Liver (tissue), 9 donors: ENCODE data around the gene SYK. TPM values are rescaled to one million over a fixed set of nuclear protein-coding genes. Genes with fewer than 3 reads are reported as not detected.

Experiments used
- DNase-seq: peaks from one replicate; pipeline ENCODE4 v3.0.0-alpha.2; 2017; ENCODE audit warnings: low spot score
- H3K27ac ChIP-seq, 2 donors: one replicate each; pipeline ENCODE4 v1.7.0; 2013; ENCODE audit warnings: inconsistent platforms in 2 of 2, low read length in 2 of 2, control low read depth in 1 of 2, low read depth in 1 of 2, mild to moderate bottlenecking in 1 of 2
- H3K27me3 ChIP-seq, 4 donors: one replicate each; pipeline versions ENCODE4 v1.6.1 to v1.7.0; 2013; ENCODE audit warnings: low read length in 3 of 4, inconsistent platforms in 1 of 4, mild to moderate bottlenecking in 1 of 4, moderate library complexity in 1 of 4; ENCODE audit not compliant: control insufficient read depth in 4 of 4, insufficient read depth in 4 of 4
- H3K36me3 ChIP-seq, 4 donors: one replicate each; pipeline versions ENCODE4 v1.6.1 to v1.7.0; 2013; ENCODE audit warnings: low read length in 3 of 4, mild to moderate bottlenecking in 3 of 4, low read depth in 1 of 4, moderate library complexity in 1 of 4; ENCODE audit not compliant: control insufficient read depth in 4 of 4, insufficient read depth in 3 of 4
- H3K4me1 ChIP-seq, 4 donors: one replicate each; pipeline versions ENCODE4 v1.6.1 to v1.7.0; 2013; ENCODE audit warnings: low read length in 3 of 4, mild to moderate bottlenecking in 3 of 4, moderate library complexity in 1 of 4; ENCODE audit not compliant: control insufficient read depth in 4 of 4, insufficient read depth in 4 of 4
- H3K4me3 ChIP-seq, 3 donors: one replicate each; pipeline versions ENCODE4 v1.6.1 to v1.7.0; 2013; ENCODE audit warnings: low read length in 3 of 3, control low read depth in 1 of 3, low read depth in 1 of 3, mild to moderate bottlenecking in 1 of 3
- H3K9ac ChIP-seq, 2 donors: one replicate each; pipeline ENCODE4 v1.7.0; 2013; ENCODE audit warnings: low read length in 2 of 2, mild to moderate bottlenecking in 2 of 2, moderate library complexity in 2 of 2, control low read depth in 1 of 2, low read depth in 1 of 2
- H3K9me3 ChIP-seq, 4 donors: one replicate each; pipeline versions ENCODE4 v1.6.1 to v1.7.0; 2013; ENCODE audit warnings: low read length in 3 of 4; ENCODE audit not compliant: control insufficient read depth in 4 of 4
- ATF3 ChIP-seq: IDR thresholded peaks from 2 replicates; pipeline ENCODE4 v1.6.1; 2016; ENCODE audit warnings: antibody characterized with exemption
- EGR1 ChIP-seq, 2 donors: IDR thresholded peaks; 2 replicates each; pipeline ENCODE4 v1.6.1; 2016 to 2018; ENCODE audit warnings: antibody characterized with exemption in 2 of 2, low read depth in 2 of 2
- FOXA1 ChIP-seq: IDR thresholded peaks from 2 replicates; pipeline ENCODE4 v1.6.1; 2016; ENCODE audit warnings: antibody characterized with exemption
- FOXA2 ChIP-seq: IDR thresholded peaks from 2 replicates; pipeline ENCODE4 v1.6.1; 2016; ENCODE audit warnings: antibody characterized with exemption
- GABPA ChIP-seq, 2 donors: IDR thresholded peaks in 1 of 2; conservative IDR thresholded peaks in 1 of 2; 2 replicates each; pipeline ENCODE4 v1.6.1; 2016; ENCODE audit warnings: antibody characterized with exemption in 2 of 2, mild to moderate bottlenecking in 1 of 2, moderate library complexity in 1 of 2
- HNF4A ChIP-seq, 2 donors: conservative IDR thresholded peaks; 2 replicates each; pipeline ENCODE4 v1.6.1; 2016; ENCODE audit warnings: antibody characterized with exemption in 2 of 2, mild to moderate bottlenecking in 2 of 2
- HNF4G ChIP-seq: IDR thresholded peaks from 2 replicates; pipeline ENCODE4 v1.6.1; 2016; ENCODE audit warnings: antibody characterized with exemption
- JUND ChIP-seq, 2 donors: IDR thresholded peaks; 2 replicates each; pipeline ENCODE4 v1.6.1; 2016; ENCODE audit warnings: antibody characterized with exemption in 2 of 2
- NR2F2 ChIP-seq: IDR thresholded peaks from 2 replicates; pipeline ENCODE4 v1.6.1; 2016; ENCODE audit warnings: antibody characterized with exemption
- RAD21 ChIP-seq, 2 donors: IDR thresholded peaks; 2 replicates each; pipeline ENCODE4 v1.6.1; 2016; ENCODE audit warnings: antibody characterized with exemption in 2 of 2, mild to moderate bottlenecking in 2 of 2
- RXRA ChIP-seq, 2 donors: IDR thresholded peaks; 2 replicates each; pipeline ENCODE4 v1.6.1; 2017 to 2018; ENCODE audit warnings: antibody characterized with exemption in 2 of 2, mild to moderate bottlenecking in 1 of 2
- SP1 ChIP-seq: IDR thresholded peaks from 2 replicates; pipeline ENCODE4 v1.6.1; 2018; ENCODE audit warnings: antibody characterized with exemption, mild to moderate bottlenecking
- TAF1 ChIP-seq: conservative IDR thresholded peaks from 2 replicates; pipeline ENCODE4 v1.6.1; 2016; ENCODE audit warnings: antibody characterized with exemption, mild to moderate bottlenecking
- YY1 ChIP-seq: IDR thresholded peaks from 2 replicates; pipeline ENCODE4 v1.6.1; 2016; ENCODE audit warnings: antibody characterized with exemption, mild to moderate bottlenecking
- WGBS: extraction: QIAGEN DNeasy Blood & Tissue Kit; methylation state at CpG from one replicate; pipeline ENCODE4 v1.1.7; 2013; 5-methylcytosine and 5-hydroxymethylcytosine counted together
- polyA plus RNA-seq, 2 donors: library from polyadenylated mRNA; stranded (reverse) in 1 of 2; unstranded in 1 of 2; fragments of 200-250 nt in 1 of 2; fragments of >200 nt in 1 of 2; fragmentation: Nextera tagmentation in 1 of 2; extraction: Ambion mirVana in 1 of 2; gene quantifications; one replicate each; pipeline versions ENCODE4 v1.2.1 to v1.2.3, GENCODE V29; 2013 to 2015
- total RNA-seq, 2 donors: library from RNA; depleted of rRNA; stranded (reverse); fragments of >200 nt; gene quantifications; one replicate each; pipeline ENCODE4 v1.2.3, GENCODE V29; 2014
- TF ChIP-seq, protein P1 (sequence below): IDR thresholded peaks from 2 replicates; pipeline ENCODE4 v1.6.1; 2016; ENCODE audit warnings: antibody characterized with exemption
- TF ChIP-seq, protein P2 (sequence below): IDR thresholded peaks from 2 replicates; pipeline ENCODE4 v1.6.1; 2016; ENCODE audit warnings: antibody characterized with exemption
- TF ChIP-seq, protein P3 (sequence below): fragments of 150-350 bp; IDR thresholded peaks from 2 replicates; pipeline ENCODE4 v1.5.1; 2017; ENCODE audit warnings: improper control_type of control experiment, low read depth, low read length; ENCODE audit not compliant: missing input control
- TF ChIP-seq, protein P4 (sequence below): IDR thresholded peaks from 2 replicates; pipeline ENCODE4 v1.6.1; 2016; ENCODE audit warnings: antibody characterized with exemption, mild to moderate bottlenecking
- donor health status: healthy.
- donor health status: healthy.
- donor health status: healthy.
- donor health status: healthy.
- donor health status: healthy.

The SYK gene
- total and polyA plus RNA-seq, 4 donors, result 2.0 to 15.4 (median 4.1) TPM

GRCh38 chr9:90872835-90873294, 71.2 kb downstream of the SYK start:
- no peak overlapping the region for H3K27ac ChIP-seq

GRCh38 chr9:90873422-90873821, 71.8 kb downstream of the SYK start:
- TF ChIP-seq YY1 (no peak), SP1 (no peak), HNF4G (no peak), RAD21 (IDR thresholded peaks at IDR 0.05) (no peak), JUND (IDR thresholded peaks at IDR 0.05) (no peak), RXRA (IDR thresholded peaks at IDR 0.05) (no peak), FOXA2 (no peak), ATF3 (no peak), EGR1 (IDR thresholded peaks at IDR 0.05; ENCODE audit: low read depth in 2 of 2) (no peak), GABPA (IDR thresholded peaks at IDR 0.05 in 1 of 2, conservative IDR thresholded peaks at IDR 0.05 in 1 of 2) (no peak), TAF1 (no peak), NR2F2 (no peak), HNF4A (conservative IDR thresholded peaks at IDR 0.05) (no peak), FOXA1 (no peak)
- TF ChIP-seq, protein P1, sequence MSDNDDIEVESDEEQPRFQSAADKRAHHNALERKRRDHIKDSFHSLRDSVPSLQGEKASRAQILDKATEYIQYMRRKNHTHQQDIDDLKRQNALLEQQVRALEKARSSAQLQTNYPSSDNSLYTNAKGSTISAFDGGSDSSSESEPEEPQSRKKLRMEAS, result no peak
- TF ChIP-seq, protein P2, sequence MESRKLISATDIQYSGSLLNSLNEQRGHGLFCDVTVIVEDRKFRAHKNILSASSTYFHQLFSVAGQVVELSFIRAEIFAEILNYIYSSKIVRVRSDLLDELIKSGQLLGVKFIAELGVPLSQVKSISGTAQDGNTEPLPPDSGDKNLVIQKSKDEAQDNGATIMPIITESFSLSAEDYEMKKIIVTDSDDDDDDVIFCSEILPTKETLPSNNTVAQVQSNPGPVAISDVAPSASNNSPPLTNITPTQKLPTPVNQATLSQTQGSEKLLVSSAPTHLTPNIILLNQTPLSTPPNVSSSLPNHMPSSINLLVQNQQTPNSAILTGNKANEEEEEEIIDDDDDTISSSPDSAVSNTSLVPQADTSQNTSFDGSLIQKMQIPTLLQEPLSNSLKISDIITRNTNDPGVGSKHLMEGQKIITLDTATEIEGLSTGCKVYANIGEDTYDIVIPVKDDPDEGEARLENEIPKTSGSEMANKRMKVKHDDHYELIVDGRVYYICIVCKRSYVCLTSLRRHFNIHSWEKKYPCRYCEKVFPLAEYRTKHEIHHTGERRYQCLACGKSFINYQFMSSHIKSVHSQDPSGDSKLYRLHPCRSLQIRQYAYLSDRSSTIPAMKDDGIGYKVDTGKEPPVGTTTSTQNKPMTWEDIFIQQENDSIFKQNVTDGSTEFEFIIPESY, result no peak
- TF ChIP-seq, protein P3, sequence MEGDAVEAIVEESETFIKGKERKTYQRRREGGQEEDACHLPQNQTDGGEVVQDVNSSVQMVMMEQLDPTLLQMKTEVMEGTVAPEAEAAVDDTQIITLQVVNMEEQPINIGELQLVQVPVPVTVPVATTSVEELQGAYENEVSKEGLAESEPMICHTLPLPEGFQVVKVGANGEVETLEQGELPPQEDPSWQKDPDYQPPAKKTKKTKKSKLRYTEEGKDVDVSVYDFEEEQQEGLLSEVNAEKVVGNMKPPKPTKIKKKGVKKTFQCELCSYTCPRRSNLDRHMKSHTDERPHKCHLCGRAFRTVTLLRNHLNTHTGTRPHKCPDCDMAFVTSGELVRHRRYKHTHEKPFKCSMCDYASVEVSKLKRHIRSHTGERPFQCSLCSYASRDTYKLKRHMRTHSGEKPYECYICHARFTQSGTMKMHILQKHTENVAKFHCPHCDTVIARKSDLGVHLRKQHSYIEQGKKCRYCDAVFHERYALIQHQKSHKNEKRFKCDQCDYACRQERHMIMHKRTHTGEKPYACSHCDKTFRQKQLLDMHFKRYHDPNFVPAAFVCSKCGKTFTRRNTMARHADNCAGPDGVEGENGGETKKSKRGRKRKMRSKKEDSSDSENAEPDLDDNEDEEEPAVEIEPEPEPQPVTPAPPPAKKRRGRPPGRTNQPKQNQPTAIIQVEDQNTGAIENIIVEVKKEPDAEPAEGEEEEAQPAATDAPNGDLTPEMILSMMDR, result no peak
- TF ChIP-seq, protein P4, sequence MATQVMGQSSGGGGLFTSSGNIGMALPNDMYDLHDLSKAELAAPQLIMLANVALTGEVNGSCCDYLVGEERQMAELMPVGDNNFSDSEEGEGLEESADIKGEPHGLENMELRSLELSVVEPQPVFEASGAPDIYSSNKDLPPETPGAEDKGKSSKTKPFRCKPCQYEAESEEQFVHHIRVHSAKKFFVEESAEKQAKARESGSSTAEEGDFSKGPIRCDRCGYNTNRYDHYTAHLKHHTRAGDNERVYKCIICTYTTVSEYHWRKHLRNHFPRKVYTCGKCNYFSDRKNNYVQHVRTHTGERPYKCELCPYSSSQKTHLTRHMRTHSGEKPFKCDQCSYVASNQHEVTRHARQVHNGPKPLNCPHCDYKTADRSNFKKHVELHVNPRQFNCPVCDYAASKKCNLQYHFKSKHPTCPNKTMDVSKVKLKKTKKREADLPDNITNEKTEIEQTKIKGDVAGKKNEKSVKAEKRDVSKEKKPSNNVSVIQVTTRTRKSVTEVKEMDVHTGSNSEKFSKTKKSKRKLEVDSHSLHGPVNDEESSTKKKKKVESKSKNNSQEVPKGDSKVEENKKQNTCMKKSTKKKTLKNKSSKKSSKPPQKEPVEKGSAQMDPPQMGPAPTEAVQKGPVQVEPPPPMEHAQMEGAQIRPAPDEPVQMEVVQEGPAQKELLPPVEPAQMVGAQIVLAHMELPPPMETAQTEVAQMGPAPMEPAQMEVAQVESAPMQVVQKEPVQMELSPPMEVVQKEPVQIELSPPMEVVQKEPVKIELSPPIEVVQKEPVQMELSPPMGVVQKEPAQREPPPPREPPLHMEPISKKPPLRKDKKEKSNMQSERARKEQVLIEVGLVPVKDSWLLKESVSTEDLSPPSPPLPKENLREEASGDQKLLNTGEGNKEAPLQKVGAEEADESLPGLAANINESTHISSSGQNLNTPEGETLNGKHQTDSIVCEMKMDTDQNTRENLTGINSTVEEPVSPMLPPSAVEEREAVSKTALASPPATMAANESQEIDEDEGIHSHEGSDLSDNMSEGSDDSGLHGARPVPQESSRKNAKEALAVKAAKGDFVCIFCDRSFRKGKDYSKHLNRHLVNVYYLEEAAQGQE, result no peak
- peaks cover 0 to 4% (median 0%) of the 10 kb centered on the region in 4 donors for H3K36me3 ChIP-seq
- H3K9ac ChIP-seq, result no peak overlapping the region
- 84% methylated on average over 2 of the region's 2 CpGs for WGBS
- H3K9me3 ChIP-seq, result no peaks in the 10 kb centered on the region
- peaks cover 0 to 4% (median 0%) of the 10 kb centered on the region in 4 donors for H3K27me3 ChIP-seq
- H3K4me3 ChIP-seq, result no peak overlapping the region
- DNase-seq, result no peak
- H3K4me1 ChIP-seq, result no peaks in the 10 kb centered on the region
- H3K27ac ChIP-seq, result no peak overlapping the region

More at GRCh38 chr9:90872835-90873294, 71.2 kb downstream of the SYK start:
- WGBS, result 60% methylated on average over 8 of the region's 8 CpGs
- peaks cover 0 to 4% (median 0%) of the 10 kb centered on the region in 4 donors for H3K27me3 ChIP-seq
- H3K9ac ChIP-seq, result no peak overlapping the region
- H3K36me3 ChIP-seq, result peaks cover 0 to 3% (median 0%) of the 10 kb centered on the region in 4 donors
- H3K9me3 ChIP-seq, result no peaks in the 10 kb centered on the region
- H3K4me3 ChIP-seq, result no peak overlapping the region
- no peak for DNase-seq
- TF ChIP-seq HNF4G (no peak), HNF4A (conservative IDR thresholded peaks at IDR 0.05) (no peak), TAF1 (no peak), YY1 (no peak)
- no peaks in the 10 kb centered on the region for H3K4me1 ChIP-seq
